Sigmoid colon (tissue), 7 donors: ENCODE data around the gene PDILT. TPM values are rescaled to one million over a fixed set of nuclear protein-coding genes. Genes with fewer than 3 reads are reported as not detected.

Experiments used
- DNase-seq: peaks from one replicate; pipeline ENCODE4 v3.0.0-alpha.2; 2019
- H3K27ac ChIP-seq, 4 donors: fragments of 200-600 bp; sonication (generic); one replicate each; pipeline ENCODE4 v1.5.1; 2016 to 2019; ENCODE audit warnings: mild to moderate bottlenecking in 1 of 4
- H3K27me3 ChIP-seq, 3 donors: fragments of 200-600 bp; sonication (generic); one replicate each; pipeline ENCODE4 v1.5.1; 2019; ENCODE audit warnings: mild to moderate bottlenecking in 1 of 3
- H3K36me3 ChIP-seq, 4 donors: fragments of 200-600 bp; sonication (generic); one replicate each; pipeline ENCODE4 v1.5.1; 2016 to 2019
- H3K4me1 ChIP-seq, 4 donors: fragments of 200-600 bp; sonication (generic); one replicate each; pipeline ENCODE4 v1.5.1; 2017 to 2019
- H3K4me3 ChIP-seq, 4 donors: fragments of 200-600 bp; sonication (generic); one replicate each; pipeline ENCODE4 v1.5.1; 2017 to 2019; ENCODE audit warnings: mild to moderate bottlenecking in 2 of 4, moderate library complexity in 1 of 4
- H3K9me3 ChIP-seq, 4 donors: fragments of 200-600 bp in 3 of 4; sonication (generic) in 3 of 4; one replicate each; pipeline versions ENCODE4 v1.5.1 to v1.6.1; 2013 to 2019
- EP300 ChIP-seq, 4 donors: sonication (generic); formaldehyde crosslinking; IDR thresholded peaks; one replicate each; pipeline ENCODE4 v1.6.1; 2017; ENCODE audit warnings: antibody characterized with exemption in 4 of 4
- POLR2A ChIP-seq, 2 donors: fragments of 450-650 bp; IDR thresholded peaks; one replicate each; pipeline ENCODE4 v1.6.1; 2016; ENCODE audit warnings: antibody characterized with exemption in 2 of 2, mild to moderate bottlenecking in 2 of 2, moderate library complexity in 2 of 2
- POLR2AphosphoS5 ChIP-seq, 4 donors: sonication (generic); formaldehyde crosslinking; IDR thresholded peaks; one replicate each; pipeline ENCODE4 v1.6.1; 2017; ENCODE audit warnings: antibody characterized with exemption in 4 of 4
- whole genome bisulfite sequencing, 2 donors: extraction: QIAGEN DNeasy Blood & Tissue Kit; methylation state at CpG; one replicate each; pipeline ENCODE4 v1.1.7; 2013; 5-methylcytosine and 5-hydroxymethylcytosine counted together
- intact Hi-C: fragments of 100-400 bp; cut with DNase I; formaldehyde crosslinking; loops from one replicate; pipeline ENCODE4 v1.15.1; 2023
- polyA plus RNA-seq, 3 donors: library from polyadenylated mRNA; stranded (reverse); fragments of 200-250 nt; gene quantifications; one replicate each; pipeline ENCODE4 v1.2.3, GENCODE V29; 2013
- total RNA-seq, 4 donors: library from RNA; depleted of rRNA; stranded (reverse); fragments of >200 nt; gene quantifications; one replicate each; pipeline ENCODE4 v1.1.0, GENCODE V29; 2016
- TF ChIP-seq, protein P1 (sequence below), 4 experiments: fragments of 450-650 bp in 3 of 4; fragments of 200-600 bp in 1 of 4; IDR thresholded peaks; one replicate each; pipeline ENCODE4 v1.5.1; 2016 to 2019; ENCODE audit warnings: antibody characterized with exemption in 4 of 4, mild to moderate bottlenecking in 3 of 4, moderate library complexity in 2 of 4
- donor health status: healthy with polysubstance abuse.
- donor health status: Bipolar disorder and iron deficiency.
- donor health status: healthy.

Gene PDILT
- total and polyA plus RNA-seq, 7 donors: not detected

GRCh38 chr16:20329392-20330138 lies 75.0 kb downstream of the PDILT start:
- intact Hi-C loops: no loop called here
- Histone ChIP-seq H3K4me3 (no peak overlapping the region), H3K4me1 (no peaks in the 10 kb centered on the region), H3K27me3 (peaks cover 0 to under 1% (median 0%) of the 10 kb centered on the region in 3 donors), H3K9me3 (no peaks in the 10 kb centered on the region), H3K27ac (no peak overlapping the region), H3K36me3 (no peaks in the 10 kb centered on the region)
- WGBS, 2 donors: 83 to 84% methylated on average over 5 of the region's 5 CpGs
- no peak for DNase-seq
- TF ChIP-seq POLR2A (IDR thresholded peaks at IDR 0.05): no peak
- no peak for TF ChIP-seq POLR2AphosphoS5 (IDR thresholded peaks at IDR 0.05)
- no peak for TF ChIP-seq EP300 (IDR thresholded peaks at IDR 0.05)
- TF ChIP-seq, protein P1, sequence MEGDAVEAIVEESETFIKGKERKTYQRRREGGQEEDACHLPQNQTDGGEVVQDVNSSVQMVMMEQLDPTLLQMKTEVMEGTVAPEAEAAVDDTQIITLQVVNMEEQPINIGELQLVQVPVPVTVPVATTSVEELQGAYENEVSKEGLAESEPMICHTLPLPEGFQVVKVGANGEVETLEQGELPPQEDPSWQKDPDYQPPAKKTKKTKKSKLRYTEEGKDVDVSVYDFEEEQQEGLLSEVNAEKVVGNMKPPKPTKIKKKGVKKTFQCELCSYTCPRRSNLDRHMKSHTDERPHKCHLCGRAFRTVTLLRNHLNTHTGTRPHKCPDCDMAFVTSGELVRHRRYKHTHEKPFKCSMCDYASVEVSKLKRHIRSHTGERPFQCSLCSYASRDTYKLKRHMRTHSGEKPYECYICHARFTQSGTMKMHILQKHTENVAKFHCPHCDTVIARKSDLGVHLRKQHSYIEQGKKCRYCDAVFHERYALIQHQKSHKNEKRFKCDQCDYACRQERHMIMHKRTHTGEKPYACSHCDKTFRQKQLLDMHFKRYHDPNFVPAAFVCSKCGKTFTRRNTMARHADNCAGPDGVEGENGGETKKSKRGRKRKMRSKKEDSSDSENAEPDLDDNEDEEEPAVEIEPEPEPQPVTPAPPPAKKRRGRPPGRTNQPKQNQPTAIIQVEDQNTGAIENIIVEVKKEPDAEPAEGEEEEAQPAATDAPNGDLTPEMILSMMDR (IDR thresholded peaks at IDR 0.05): no peak

GRCh38 chr16:20327444-20328041 lies 77.0 kb downstream of the PDILT start, which contains the start of gene GP2:
GP2 (minus strand) TSS chr16:20327513; CDS start chr16:20326431, 1,082 bp downstream.
- H3K27me3 ChIP-seq: no peaks in the 10 kb centered on the region
- H3K4me3 ChIP-seq: no peak within 1 kb of the TSS
- 78 to 85% methylated on average over 7 of the region's 7 CpGs for WGBS, 2 donors
- TF ChIP-seq, protein P1 (IDR thresholded peaks at IDR 0.05): no peak
- TF ChIP-seq POLR2A (IDR thresholded peaks at IDR 0.05): no peak
- no peak for TF ChIP-seq EP300 (IDR thresholded peaks at IDR 0.05)
- TF ChIP-seq POLR2AphosphoS5 (IDR thresholded peaks at IDR 0.05): no peak
- H3K36me3 ChIP-seq: no peaks in the 10 kb centered on the region
- intact Hi-C loops: no loop called here
- no peak for DNase-seq
- H3K9me3 ChIP-seq: no peaks in the 10 kb centered on the region
- no peaks in the 10 kb centered on the region for H3K4me1 ChIP-seq
- no peak within 1 kb of the TSS for H3K27ac ChIP-seq

DNA sequence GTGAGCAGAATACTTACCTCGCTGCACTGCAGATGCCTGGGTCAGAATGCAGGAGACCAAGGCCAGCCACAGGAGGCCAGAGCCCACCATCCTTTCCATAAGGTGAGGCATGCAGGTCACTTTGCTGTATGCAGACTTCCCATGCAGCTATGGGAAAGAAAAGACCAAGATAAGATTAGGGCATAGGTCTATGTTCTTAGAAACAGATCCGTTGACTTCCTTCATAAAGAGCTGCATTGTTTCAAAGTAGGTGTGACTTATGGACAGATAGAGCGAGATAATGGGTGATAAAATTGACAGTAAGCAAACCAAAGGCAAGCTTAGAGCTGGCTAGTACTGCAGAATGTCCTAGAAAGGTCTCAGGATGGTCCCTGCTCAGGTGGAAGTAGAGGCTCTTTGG lies 78.2 kb downstream of the PDILT start:
- no peak for DNase-seq
- H3K27me3 ChIP-seq: no peaks in the 10 kb centered on the region
- H3K27ac ChIP-seq: no peak overlapping the region
- no peaks in the 10 kb centered on the region for H3K4me1 ChIP-seq
- no peaks in the 10 kb centered on the region for H3K36me3 ChIP-seq
- no peak overlapping the region for H3K4me3 ChIP-seq
- WGBS, 2 donors: 22 to 64% methylated on average over 3 of the region's 3 CpGs
- no peaks in the 10 kb centered on the region for H3K9me3 ChIP-seq
- intact Hi-C loops: no loop called here
- no peak for TF ChIP-seq EP300 (IDR thresholded peaks at IDR 0.05)
- no peak for TF ChIP-seq POLR2AphosphoS5 (IDR thresholded peaks at IDR 0.05)
- no peak for TF ChIP-seq POLR2A (IDR thresholded peaks at IDR 0.05)
- TF ChIP-seq, protein P1 (IDR thresholded peaks at IDR 0.05): no peak

- Histone ChIP-seq H3K4me3 (no peak overlapping the region), H3K27ac (no peak overlapping the region), H3K36me3 (no peaks in the 10 kb centered on the region), H3K27me3 (no peaks in the 10 kb centered on the region), H3K4me1 (no peaks in the 10 kb centered on the region), H3K9me3 (no peaks in the 10 kb centered on the region)
- DNase-seq: no peak
- WGBS, 2 donors: 53 to 70% methylated on average over 3 of the region's 3 CpGs
- intact Hi-C loops: no loop called here
- TF ChIP-seq, protein P1 (IDR thresholded peaks at IDR 0.05): no peak
- TF ChIP-seq POLR2AphosphoS5 (IDR thresholded peaks at IDR 0.05) (no peak), POLR2A (IDR thresholded peaks at IDR 0.05) (no peak), EP300 (IDR thresholded peaks at IDR 0.05) (no peak)
These were observed 79.5 kb downstream of the PDILT start for GRCh38 chr16:20325005-20325404.
